HG02798 (cell line): ENCODE data around the gene MTMR3.
A peak's percentile ranks its signal among the peaks of the same experiment; 100 is the strongest.
"Not testable (repeated sequence)": the region's sequence is repeated elsewhere in the genome, so short reads cannot be mapped to it uniquely, and the experiment has no call there.

ENCODE experiments used
- ATAC-seq: cut with Tn5 transposase; IDR thresholded peaks from one replicate; pipeline ENCODE4 v1.9.1; 2021; ENCODE audit warnings: mild to moderate bottlenecking; ENCODE audit not compliant: unreplicated experiment, poor library complexity

MTMR3 gene

GRCh38 chr22:29883045-29883774 lies at the start of gene MTMR3:
MTMR3 (plus strand) TSS chr22:29883174; CDS start chr22:29971060, 87,886 bp downstream.
- peak; percentile 82 for ATAC-seq

- ATAC-seq = no peak
These were observed 49.5 kb upstream of the MTMR3 start for GRCh38 chr22:29833392-29833965.

- no peak for ATAC-seq
These were observed 48.9 kb upstream of the MTMR3 start for GRCh38 chr22:29834046-29834445.

- not testable (repeated sequence) for ATAC-seq
These were observed 46.1 kb upstream of the MTMR3 start for GRCh38 chr22:29836791-29837370.

- peak; percentile 98 for ATAC-seq
These were observed 45.0 kb upstream of the MTMR3 start, which contains the start of gene ASCC2 for GRCh38 chr22:29837741-29838598. ASCC2 (minus strand) TSS chr22:29838274; CDS start chr22:29832325, 5,949 bp downstream.

- ATAC-seq = no peak
These were observed 44.4 kb upstream of the MTMR3 start for GRCh38 chr22:29838599-29838956.

GRCh38 chr22:29839039-29839438 lies 43.9 kb upstream of the MTMR3 start:
- no peak for ATAC-seq

- no peak for ATAC-seq
These were observed 42.5 kb upstream of the MTMR3 start for GRCh38 chr22:29840498-29840897.

GRCh38 chr22:29842172-29842571 lies 40.8 kb upstream of the MTMR3 start:
- no peak for ATAC-seq

- no peak for ATAC-seq
These were observed 40.2 kb upstream of the MTMR3 start for GRCh38 chr22:29842740-29843139.

GRCh38 chr22:29846290-29846689 lies 36.7 kb upstream of the MTMR3 start:
- ATAC-seq = no peak

- no peak for ATAC-seq
These were observed 34.9 kb upstream of the MTMR3 start for GRCh38 chr22:29848111-29848510.

- no peak for ATAC-seq
These were observed 28.5 kb upstream of the MTMR3 start for GRCh38 chr22:29854432-29854831.

- ATAC-seq = no peak
These were observed 27.3 kb upstream of the MTMR3 start for GRCh38 chr22:29855611-29856181.

GRCh38 chr22:29856496-29856895 lies 26.5 kb upstream of the MTMR3 start:
- no peak for ATAC-seq

GRCh38 chr22:29859030-29859429 lies 23.9 kb upstream of the MTMR3 start:
- ATAC-seq = not testable (repeated sequence)

GRCh38 chr22:29860006-29860766 lies 22.8 kb upstream of the MTMR3 start:
- no peak for ATAC-seq

GRCh38 chr22:29861672-29862297 lies 21.2 kb upstream of the MTMR3 start:
- ATAC-seq = no peak

- not testable (repeated sequence) for ATAC-seq
These were observed 17.4 kb upstream of the MTMR3 start for GRCh38 chr22:29865572-29865971.
